Hypothalamus (tissue), 51 donors: ENCODE results near the gene CASP7.
"Not testable (repeated sequence)": the region's sequence is repeated elsewhere in the genome, so short reads cannot be mapped to it uniquely, and the experiment has no call there.

Experiments
- DNase-seq, 51 donors: peaks; one replicate each; lab custom pipeline; 2025; lab: John Stamatoyannopoulos, UW

CASP7 gene

DNA sequence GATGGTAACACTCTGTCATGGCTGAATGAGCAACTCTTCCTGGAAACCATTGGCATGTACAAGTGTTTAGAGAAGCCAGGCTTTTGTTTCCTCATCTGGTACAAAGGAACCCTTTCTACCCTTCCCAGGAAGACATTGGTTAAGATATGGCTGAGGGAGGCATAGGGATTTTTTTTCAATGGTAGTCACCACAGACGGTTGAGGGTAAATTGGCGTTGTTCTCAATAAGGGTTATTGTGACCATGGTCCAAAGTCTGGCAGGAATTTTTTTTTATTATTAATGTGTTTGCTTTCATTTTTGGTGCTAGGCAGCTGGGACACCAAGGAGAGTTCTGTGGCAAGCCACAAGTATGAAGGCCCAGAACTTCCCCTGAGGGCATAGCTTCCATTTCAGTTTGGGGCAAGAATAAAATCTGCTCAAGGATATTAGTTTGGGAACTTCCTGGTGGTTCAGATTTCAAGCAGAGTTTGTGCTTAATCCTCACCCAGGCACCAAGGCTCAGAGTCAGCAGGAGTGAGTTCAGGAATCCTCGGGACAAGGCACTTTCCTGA lies 71.5 kb downstream of the CASP7 start, which contains the start of gene PLEKHS1:
Gene PLEKHS1 (plus strand): TSS at position 502 of the 552 bp plus-strand sequence. CDS start 3,596 bp downstream, outside the sequence.
- no peak for DNase-seq

DNA sequence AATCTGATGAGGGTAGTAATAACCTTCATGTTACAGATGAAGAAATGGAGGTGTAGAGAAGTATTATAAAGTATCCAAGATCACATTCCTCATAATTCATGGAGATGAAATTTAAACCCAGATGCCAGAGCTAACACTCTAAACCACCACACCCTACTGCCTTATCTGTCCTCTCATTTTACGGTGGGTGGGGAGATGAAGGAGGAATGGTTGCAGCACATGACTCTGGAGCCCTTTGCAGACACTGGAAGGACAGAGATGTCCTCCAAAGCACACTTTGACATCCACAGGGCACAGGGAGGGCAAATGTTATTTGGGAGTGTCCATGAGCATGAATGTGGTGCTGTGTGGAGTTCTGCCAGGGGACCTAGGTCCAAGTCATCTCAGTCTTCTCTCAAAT lies 72.8 kb downstream of the CASP7 start:
- no peak for DNase-seq

GRCh38 chr10:113753020-113753692 lies 73.4 kb downstream of the CASP7 start:
- no peak for DNase-seq

DNA sequence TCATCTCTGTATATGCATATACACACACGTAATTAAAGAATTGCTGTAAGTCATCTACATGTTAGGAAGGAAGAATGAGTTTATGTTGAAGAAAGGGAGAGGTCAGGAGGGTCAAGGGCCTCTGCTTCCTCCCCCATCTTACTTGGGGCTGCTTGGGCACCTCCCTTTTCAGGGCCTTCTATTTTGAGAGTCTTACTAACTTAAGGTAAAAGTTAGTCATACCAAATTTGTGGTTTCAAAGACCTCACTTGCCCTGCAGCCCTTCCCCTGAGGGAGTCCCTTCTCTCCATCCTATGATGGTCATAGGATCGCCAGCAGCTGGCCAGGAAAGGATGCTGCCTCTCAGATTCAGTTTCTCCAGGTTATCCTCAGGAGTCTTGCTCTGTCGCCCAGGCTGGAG lies 74.4 kb downstream of the CASP7 start:
- DNase-seq, result no peak

- no peak for DNase-seq
Measured at GRCh38 chr10:113754768-113755167, 75.1 kb downstream of the CASP7 start.

- no peak for DNase-seq
Measured at GRCh38 chr10:113756940-113757543, 77.3 kb downstream of the CASP7 start.

GRCh38 chr10:113762083-113762482 lies 82.4 kb downstream of the CASP7 start:
- no peak for DNase-seq

DNA sequence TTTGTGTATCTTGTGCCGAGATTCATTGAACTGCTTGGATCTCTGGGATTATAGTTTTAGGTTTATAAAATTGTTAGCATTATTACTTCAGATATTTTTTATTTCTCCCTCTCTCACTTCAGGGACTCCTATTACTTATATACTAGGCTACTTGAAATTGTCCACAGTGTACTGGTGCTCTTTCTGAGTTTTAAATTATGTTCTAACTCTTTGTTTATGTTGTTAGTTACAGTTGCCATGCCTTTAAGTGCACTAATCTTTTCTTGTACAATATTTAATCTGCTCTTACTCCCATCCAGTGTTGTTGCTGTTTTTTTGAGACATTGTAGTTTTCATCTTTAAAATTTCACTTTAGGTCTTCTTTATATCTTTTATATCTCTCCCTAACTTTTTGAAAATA lies 84.9 kb downstream of the CASP7 start:
- no peak for DNase-seq

DNA sequence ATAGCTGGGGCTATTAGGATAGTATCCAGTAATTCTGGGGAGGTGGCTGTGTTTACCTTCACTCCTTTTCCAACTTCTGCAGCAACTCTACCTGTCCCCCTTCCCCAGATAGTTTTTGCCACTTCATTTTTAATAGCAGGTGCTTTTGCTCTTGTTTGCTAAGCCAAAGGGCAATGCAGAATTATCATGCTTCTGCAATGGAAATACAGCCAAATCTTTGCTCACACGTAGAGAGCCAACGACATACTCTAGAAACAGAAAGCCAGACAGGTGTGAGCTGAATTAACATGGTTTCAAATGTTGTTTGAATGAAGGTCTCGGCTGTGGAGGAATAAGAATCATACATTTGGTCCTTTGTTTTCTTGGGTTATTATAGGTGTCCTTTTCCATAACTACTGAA lies 86.2 kb downstream of the CASP7 start:
- no peak for DNase-seq

DNA sequence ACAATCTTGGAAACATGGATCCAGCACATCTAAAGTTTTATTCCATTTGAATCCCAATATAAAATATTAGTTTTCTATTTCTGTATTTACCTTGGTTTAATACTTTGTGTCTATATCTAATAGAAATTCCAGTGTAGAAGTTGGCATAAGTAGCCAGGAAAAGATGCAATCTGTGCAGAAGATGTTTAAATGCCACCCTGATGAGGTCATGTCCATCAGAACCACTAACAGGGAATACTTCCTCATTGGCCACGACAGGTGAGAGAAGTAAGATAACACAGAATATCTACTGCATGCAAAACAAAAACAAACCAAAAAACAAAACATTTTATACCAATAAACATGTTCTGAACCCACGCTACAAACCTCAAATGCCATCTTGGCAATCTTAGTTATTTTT lies 87.5 kb downstream of the CASP7 start:
- no peak for DNase-seq

DNA sequence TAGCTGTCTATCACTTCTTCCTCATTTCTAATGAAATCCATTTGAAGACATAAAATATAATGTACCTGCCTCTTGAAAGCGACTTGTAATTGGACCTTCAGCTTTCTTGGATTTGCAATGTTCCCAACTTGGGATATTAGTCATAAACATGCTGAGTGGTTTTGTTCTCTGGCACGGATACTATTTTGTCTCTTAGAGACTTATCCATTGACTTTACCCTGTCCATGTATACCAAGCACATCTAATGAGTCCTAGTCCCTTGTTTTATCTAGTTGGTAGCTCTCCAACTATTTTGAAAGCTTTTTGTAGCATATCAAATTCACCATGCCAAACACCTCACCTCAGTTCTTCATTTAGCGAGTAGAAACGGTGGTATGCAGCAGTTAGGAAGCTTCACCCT lies 90.6 kb downstream of the CASP7 start:
- DNase-seq, result no peak

DNA sequence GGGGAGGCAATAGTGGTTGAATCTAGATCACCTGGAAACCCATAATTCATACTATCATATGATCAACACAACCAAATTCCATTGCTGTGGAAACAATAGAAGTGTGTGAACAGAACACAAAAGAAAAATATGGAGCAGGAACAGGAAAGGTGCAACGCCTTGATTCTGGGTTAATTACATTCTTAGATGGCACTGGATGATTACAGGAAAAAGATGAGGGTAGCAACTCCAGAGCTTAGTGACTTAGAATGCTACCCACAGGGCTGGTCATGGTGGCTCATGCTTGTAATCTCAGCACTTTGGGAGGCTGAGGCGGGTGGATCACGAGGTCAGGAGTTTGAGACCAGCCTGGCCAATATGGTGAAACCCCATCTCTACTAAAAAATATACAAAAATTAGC lies 91.4 kb downstream of the CASP7 start:
- DNase-seq, result not testable (repeated sequence)

DNA sequence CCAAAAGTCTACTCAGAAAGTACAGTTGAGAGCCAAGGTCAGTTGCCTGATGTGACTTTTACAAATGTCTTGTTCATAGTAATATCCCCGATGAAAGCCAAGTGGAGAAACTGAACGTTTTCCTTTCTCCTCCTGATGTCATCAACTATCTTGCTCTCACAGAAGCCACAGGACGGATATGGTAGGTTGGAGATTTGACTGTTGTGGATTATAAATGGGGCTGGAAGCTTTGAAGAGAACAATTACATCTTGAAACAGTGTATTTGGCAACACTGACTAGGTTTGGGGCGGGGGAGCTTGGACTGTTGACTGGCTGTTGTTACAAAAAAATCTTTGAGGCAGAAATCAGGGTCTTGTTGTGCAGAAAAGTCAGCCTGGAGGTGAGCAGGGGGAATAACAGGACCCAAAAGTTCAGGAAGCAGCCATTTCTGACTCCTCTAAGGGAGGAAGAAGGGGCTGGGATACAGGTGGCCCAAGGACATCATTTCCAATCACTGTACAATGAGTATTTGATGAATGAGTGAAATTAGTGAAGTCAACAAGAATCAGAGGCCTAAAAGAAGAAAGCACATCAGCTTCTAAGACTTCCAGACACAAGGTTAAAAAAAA lies 96.1 kb downstream of the CASP7 start:
- DNase-seq, result no peak

GRCh38 chr10:113776553-113776952 lies 96.8 kb downstream of the CASP7 start:
- DNase-seq, result no peak
